Epithelial cell of proximal tubule (primary cell): ENCODE measurements around the gene SH3TC1. TPM values are rescaled to one million over a fixed set of nuclear protein-coding genes. Genes with fewer than 3 reads are reported as not detected.

Experiments
- DNase-seq: peaks from one replicate; pipeline ENCODE4 v3.0.0-alpha.2; 2011; ENCODE audit warnings: low read depth
- H3K4me3 ChIP-seq: 2 replicates; pipeline ENCODE4 v1.5.1; 2011; ENCODE audit warnings: low read depth, mild to moderate bottlenecking, low read length
- CTCF ChIP-seq: conservative IDR thresholded peaks from 2 replicates; pipeline ENCODE4 v1.5.1; 2012; ENCODE audit warnings: low read depth, mild to moderate bottlenecking, low read length
- total RNA-seq: library from RNA; depleted of rRNA; stranded (reverse); fragments of >200 nt; gene quantifications from 2 replicates; pipeline ENCODE4 v1.2.3, GENCODE V29; 2015

The SH3TC1 gene
- total RNA-seq, 1 donor from 2014 or later: 8.6 TPM

- DNase-seq: no peak
- no peak for TF ChIP-seq CTCF
- H3K4me3 ChIP-seq: no peak overlapping the region
Measured at GRCh38 chr4:8265171-8265929, 66.3 kb downstream of the SH3TC1 start.

- no peak overlapping the region for H3K4me3 ChIP-seq
- no peak for TF ChIP-seq CTCF
- DNase-seq: no peak
Measured at GRCh38 chr4:8266088-8266487, 67.0 kb downstream of the SH3TC1 start.

- H3K4me3 ChIP-seq: no peak overlapping the region
- no peak for TF ChIP-seq CTCF
- DNase-seq: no peak
Measured at GRCh38 chr4:8266508-8266907, 67.4 kb downstream of the SH3TC1 start.

- H3K4me3 ChIP-seq: no peak overlapping the region
- no peak for DNase-seq
- peak; percentile 75 for TF ChIP-seq CTCF
Measured at GRCh38 chr4:8267077-8267476, 68.0 kb downstream of the SH3TC1 start.

- DNase-seq: no peak
- TF ChIP-seq CTCF: no peak
- H3K4me3 ChIP-seq: no peak overlapping the region
Measured at GRCh38 chr4:8268211-8268610, 69.1 kb downstream of the SH3TC1 start.

GRCh38 chr4:8268901-8269534 is 69.9 kb downstream of the SH3TC1 start:
- no peak overlapping the region for H3K4me3 ChIP-seq
- DNase-seq: no peak
- no peak for TF ChIP-seq CTCF
